Endothelial cell (in vitro differentiated cells): ENCODE measurements around the gene DNAJC5G. TPM values are rescaled to one million over a fixed set of nuclear protein-coding genes. Genes with fewer than 3 reads are reported as not detected.

ENCODE experiments used
- DNase-seq: peaks from one replicate; pipeline ENCODE4 v3.0.0; 2021; ENCODE audit warnings: low spot score
- H3K27ac Mint-ChIP-seq: one replicate; pipeline ENCODE4 v1.8.0; 2021; ENCODE audit warnings: mixed read lengths, inconsistent platforms; ENCODE audit not compliant: unreplicated experiment
- H3K27me3 Mint-ChIP-seq: one replicate; pipeline ENCODE4 v1.8.0; 2021; ENCODE audit warnings: mild to moderate bottlenecking, moderate library complexity, mixed read lengths, inconsistent platforms; ENCODE audit not compliant: unreplicated experiment
- H3K36me3 Mint-ChIP-seq: one replicate; pipeline ENCODE4 v1.8.0; 2021; ENCODE audit warnings: mild to moderate bottlenecking, low read depth, mixed read lengths, inconsistent platforms; ENCODE audit not compliant: unreplicated experiment
- H3K4me1 Mint-ChIP-seq: one replicate; pipeline ENCODE4 v1.8.0; 2021; ENCODE audit warnings: mild to moderate bottlenecking, mixed read lengths, inconsistent platforms; ENCODE audit not compliant: unreplicated experiment
- H3K4me3 Mint-ChIP-seq: one replicate; pipeline ENCODE4 v1.8.0; 2021; ENCODE audit warnings: mild to moderate bottlenecking, mixed read lengths, inconsistent platforms; ENCODE audit not compliant: unreplicated experiment
- H3K9me3 Mint-ChIP-seq: one replicate; pipeline ENCODE4 v1.8.0; 2021; ENCODE audit warnings: mixed read lengths, inconsistent platforms; ENCODE audit not compliant: unreplicated experiment
- CTCF ChIP-seq: fragments of 200-600 bp; sonication (generic); IDR thresholded peaks from one replicate; pipeline ENCODE4 v1.5.0; 2021; ENCODE audit warnings: antibody characterized with exemption; ENCODE audit not compliant: unreplicated experiment
- total RNA-seq: library from RNA; stranded (reverse); fragmentation: NEBNext Ultra II Directional; extraction: Animal tissue kit (Norgen Biotek cat#: 25700); gene quantifications from one replicate; pipeline ENCODE4 v1.2.1, GENCODE V29; 2021; ENCODE audit not compliant: unreplicated experiment

The DNAJC5G gene
- total RNA-seq, 1 donor from 2014 or later: not detected

GRCh38 chr2:27305516-27305915 is 30.3 kb downstream of the DNAJC5G start:
- no peaks in the 10 kb centered on the region for H3K9me3 Mint-ChIP-seq
- H3K27ac Mint-ChIP-seq: no peak overlapping the region
- peaks cover 3% of the 10 kb centered on the region for H3K4me1 Mint-ChIP-seq
- H3K4me3 Mint-ChIP-seq: no peak overlapping the region
- DNase-seq: no peak
- H3K27me3 Mint-ChIP-seq: peaks cover 20% of the 10 kb centered on the region
- H3K36me3 Mint-ChIP-seq: peaks cover 6% of the 10 kb centered on the region
- no peak for TF ChIP-seq CTCF

- DNase-seq: no peak
- TF ChIP-seq CTCF: no peak
- Mint-ChIP-seq H3K27me3 (peaks cover 22% of the 10 kb centered on the region), H3K4me1 (peaks cover 3% of the 10 kb centered on the region), H3K36me3 (peaks cover 6% of the 10 kb centered on the region), H3K27ac (no peak overlapping the region), H3K9me3 (no peaks in the 10 kb centered on the region), H3K4me3 (no peak overlapping the region)
Observed at GRCh38 chr2:27306136-27306535, 30.9 kb downstream of the DNAJC5G start.

- peaks cover 26% of the 10 kb centered on the region for H3K27me3 Mint-ChIP-seq
- no peak overlapping the region for H3K27ac Mint-ChIP-seq
- no peak for TF ChIP-seq CTCF
- peaks cover 11% of the 10 kb centered on the region for H3K36me3 Mint-ChIP-seq
- DNase-seq: no peak
- H3K4me3 Mint-ChIP-seq: no peak overlapping the region
- H3K4me1 Mint-ChIP-seq: peaks cover 3% of the 10 kb centered on the region
- no peaks in the 10 kb centered on the region for H3K9me3 Mint-ChIP-seq
Observed at GRCh38 chr2:27306573-27307286, 31.5 kb downstream of the DNAJC5G start.

- TF ChIP-seq CTCF: no peak
- H3K9me3 Mint-ChIP-seq: no peaks in the 10 kb centered on the region
Observed at GRCh38 chr2:27307287-27307544, 32.0 kb downstream of the DNAJC5G start.

GRCh38 chr2:27307545-27308358 is 32.5 kb downstream of the DNAJC5G start:
- Mint-ChIP-seq H3K27me3 (peaks cover 26% of the 10 kb centered on the region), H3K4me1 (peaks cover 3% of the 10 kb centered on the region), H3K4me3 (no peak overlapping the region), H3K36me3 (peaks cover 16% of the 10 kb centered on the region), H3K9me3 (no peaks in the 10 kb centered on the region), H3K27ac (no peak overlapping the region)
- no peak for DNase-seq
- TF ChIP-seq CTCF: no peak

More at GRCh38 chr2:27307287-27307544, 32.0 kb downstream of the DNAJC5G start:
- H3K4me3 Mint-ChIP-seq: no peak overlapping the region
- no peak for DNase-seq
- peaks cover 3% of the 10 kb centered on the region for H3K4me1 Mint-ChIP-seq
- peaks cover 15% of the 10 kb centered on the region for H3K36me3 Mint-ChIP-seq
- H3K27ac Mint-ChIP-seq: no peak overlapping the region
- peaks cover 26% of the 10 kb centered on the region for H3K27me3 Mint-ChIP-seq
